ENCODE measurements around the gene SYNM.

Gene SYNM

DNA sequence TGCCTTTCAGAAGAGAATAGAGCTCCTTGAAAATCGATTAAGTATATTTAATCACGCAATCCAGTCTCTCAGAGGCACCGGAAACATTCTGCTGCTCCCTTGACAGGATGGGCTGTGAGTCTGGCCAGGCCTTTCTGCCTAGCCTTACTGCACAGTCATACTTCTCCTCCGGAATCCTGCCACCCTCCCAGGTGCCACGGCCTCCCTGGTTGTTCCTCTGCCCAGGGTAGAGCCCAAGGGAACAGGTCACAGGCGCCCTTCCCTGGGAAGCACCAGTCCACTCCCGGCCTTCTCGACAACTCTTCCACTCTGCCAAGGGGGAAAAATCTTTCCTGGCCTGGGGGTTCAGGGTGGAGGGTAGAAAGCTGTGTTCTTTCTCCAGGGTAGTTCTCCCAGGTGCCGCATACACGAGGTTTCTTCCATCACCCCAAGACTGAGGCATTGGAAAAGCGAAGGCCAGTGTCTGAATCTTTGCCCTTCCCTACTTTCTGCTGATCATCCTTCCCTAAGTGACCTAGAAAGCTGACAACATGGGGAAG is 17.4 kb upstream of the SYNM start:
- no peak for DNase-seq

DNA sequence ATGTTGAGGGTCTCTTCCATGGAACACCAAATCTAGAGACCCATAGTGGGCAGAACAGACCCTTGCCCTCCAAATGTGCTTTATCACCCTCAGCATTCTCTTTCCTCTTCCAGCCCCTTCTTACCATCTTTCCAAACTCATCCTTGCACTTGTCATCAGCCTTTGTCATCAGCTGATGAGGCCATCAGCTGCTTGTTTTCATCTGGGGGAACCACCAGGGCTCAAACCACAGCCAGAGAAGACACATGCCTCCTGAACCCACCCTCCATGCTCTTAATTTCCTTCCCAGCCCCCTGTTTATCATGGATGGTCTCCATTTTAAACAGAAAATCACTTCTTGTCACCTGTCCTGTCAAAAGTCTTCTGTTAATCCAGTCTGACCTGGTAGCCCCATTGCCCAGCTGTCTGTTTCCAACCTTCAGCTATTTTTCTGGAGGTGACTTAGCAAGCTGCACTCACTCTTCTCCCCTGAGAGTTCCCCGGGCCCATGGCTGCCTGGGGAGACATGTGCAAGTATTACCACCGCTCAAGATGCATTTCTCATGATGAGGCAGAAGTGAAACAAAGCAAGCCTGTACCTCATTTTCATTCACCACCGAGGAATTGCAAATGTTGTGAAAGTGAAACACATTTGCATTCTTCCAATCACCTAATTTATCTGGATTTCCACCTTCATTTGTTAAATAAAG is 14.7 kb upstream of the SYNM start:
- DNase-seq = peak; percentile 71

DNA sequence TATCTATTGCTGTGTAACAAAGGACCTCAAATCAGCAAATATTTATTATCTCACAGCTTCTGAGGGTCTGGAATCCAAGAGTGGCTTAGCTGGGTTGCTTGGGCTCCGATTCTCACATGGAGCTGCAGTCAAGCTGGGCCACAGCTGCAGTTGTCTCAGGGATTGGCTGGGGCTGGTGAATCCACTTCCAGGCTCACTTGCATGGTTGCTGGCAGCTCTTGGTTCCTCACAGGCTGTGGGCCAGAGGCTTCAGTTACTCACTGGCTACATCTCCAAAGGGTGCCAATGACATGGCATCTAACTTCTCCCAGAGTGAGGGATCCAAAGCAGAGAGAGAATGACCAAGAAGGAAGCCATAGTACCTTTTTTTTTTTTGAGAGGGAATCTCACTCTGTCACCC is 13.9 kb upstream of the SYNM start:
- no peak for DNase-seq

DNA sequence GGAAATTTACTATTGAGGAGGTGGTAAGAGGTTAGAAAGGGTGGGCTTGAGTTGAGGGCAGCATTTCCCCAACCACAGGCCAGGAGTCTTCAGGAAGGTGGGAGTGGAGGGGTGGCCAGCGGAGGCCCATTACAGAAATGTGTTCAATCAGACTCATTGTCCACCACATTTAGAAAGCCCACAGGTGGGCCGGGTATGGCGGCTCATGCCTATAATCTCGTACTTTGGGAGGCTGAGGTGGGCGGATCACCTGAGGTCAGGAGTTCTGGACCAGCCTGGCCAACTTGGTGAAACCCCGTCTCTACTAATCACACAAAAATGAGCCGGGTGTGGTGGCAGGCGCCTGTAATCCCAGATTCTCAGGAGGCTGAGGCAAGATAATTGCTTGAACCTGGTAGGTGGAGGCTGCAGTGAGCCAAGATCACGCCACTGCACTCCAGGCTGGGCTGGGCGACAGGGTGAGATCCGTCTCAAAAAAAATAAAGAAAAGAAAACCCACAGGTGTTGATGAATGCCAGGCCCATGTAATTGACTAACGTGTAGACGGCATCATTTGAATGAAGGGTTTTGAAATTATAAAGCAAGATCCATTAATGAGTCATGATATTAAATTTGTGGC is 12.2 kb upstream of the SYNM start:
- DNase-seq = no peak

DNA sequence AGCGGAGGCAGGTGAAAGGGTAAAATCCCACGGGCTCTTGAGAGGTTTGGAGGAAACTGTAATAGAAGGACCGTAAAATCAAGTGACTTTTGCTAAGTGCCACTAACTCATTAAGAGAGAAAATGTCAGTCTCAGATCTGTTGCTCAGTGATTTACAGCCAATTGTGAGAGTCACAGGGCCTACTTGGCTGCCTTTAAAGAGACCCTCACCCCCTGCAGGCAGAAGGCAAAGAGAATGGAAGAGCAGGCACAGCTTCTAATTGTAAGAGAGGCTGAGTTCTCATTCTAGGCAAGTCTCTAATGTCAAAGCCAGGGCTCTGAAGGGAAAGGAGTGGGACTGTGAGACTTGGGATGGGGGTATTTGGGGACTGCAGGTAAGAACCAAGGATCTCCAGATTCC is 9.3 kb upstream of the SYNM start:
- DNase-seq = no peak

DNA sequence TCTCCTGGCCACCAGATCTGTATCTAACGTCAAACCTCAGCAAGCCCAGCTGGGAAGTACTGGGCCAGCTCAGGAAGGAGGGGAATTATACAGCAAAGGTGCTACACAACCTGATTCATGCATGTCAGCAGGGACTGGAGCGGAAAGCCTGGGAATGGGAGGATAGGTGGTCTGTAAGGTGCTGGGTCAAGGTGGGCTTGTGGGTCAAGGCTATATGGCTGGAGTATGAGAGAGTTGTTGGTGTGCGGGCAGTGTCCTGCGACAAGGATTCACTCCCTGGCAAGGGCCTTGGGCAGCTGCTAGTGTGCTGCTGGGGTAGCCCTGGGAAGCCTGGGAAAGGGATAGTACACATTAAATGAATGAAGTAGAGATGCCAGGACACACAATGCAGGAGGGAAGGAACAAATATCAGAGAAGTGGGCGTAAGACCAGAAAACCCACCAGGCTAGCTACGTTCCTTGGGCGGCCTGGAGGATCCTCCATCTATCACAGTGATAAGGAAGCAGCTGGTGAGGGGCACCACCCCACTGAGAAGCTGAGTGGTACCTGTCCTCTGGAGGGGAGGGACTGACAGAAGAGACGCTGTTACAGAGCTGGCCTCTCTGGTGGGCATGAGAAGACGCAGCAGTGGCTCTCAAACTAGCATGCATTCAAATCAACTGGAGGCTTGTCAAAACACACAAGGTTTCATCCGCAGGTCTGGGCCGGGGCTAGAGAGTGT is 8.5 kb upstream of the SYNM start:
- DNase-seq = no peak

DNA sequence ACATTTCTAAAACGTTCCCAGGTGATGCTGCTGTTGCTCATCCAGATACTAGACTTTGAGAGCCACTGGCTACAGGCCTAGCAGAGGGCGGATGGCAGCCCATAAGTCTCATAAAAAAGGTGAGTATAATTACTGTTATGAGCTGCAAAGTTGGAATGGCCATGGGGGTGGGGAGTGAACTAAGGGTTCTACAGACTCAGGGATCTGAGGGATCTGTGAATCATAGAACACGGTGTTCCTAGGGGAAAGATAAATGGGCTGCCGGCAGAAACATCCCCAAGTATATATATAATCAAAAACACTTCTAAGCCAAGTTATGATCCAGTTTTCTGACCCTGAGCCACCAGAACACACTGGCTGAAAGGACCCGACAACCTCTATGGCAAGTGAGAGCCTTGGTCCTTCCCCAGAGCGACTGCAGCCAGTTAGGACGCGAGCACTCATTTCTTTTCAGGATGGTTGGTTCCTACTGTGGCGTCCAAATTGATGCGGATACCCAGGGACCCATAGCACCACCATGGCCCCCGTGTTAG is 7.9 kb upstream of the SYNM start:
- no peak for DNase-seq

DNA sequence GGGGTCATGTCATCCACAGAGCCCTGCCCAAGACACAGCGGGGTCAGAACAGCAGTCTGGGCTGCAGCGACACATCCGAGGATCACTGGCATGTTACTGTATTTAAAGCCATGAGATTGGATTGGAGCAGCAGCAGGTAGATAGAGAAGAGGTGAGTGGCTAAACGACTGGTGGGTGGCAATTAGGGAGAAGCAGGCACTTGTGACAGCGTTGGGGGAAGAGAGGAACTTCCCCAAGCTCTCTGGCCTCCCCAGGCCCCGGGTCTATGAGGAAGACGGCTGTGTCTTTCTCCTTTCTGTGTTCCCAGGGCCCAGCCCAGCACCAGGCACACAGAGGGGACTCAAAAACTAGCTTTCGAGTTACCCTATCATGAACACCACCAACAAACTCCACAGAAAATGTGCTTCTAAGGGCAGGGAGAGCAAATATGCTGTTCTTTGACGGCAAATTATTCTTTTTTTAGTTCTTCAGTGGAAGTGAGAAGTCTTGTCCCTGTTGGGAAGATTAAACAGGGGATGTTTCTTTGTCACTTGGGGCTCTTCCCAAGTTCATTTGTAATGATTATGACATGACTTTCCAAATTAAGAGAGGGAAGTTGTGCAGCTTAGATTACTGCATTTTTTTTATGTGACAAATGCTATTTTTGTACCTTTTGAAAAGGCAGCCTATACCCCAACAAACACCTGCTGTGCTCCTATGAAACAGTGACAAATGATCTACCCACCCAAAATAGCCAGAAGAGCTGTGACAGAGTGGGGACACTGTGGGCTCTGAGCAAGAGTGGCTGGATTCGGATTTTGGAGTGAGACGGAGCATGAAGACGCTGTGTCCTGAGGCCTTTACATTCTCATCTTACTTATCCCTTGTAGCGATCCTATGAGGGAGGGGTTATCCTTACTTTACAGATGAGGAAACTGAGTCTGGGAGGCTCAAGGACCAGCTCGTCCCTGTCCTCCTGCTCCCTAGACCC is 7.2 kb upstream of the SYNM start:
- DNase-seq = no peak

DNA sequence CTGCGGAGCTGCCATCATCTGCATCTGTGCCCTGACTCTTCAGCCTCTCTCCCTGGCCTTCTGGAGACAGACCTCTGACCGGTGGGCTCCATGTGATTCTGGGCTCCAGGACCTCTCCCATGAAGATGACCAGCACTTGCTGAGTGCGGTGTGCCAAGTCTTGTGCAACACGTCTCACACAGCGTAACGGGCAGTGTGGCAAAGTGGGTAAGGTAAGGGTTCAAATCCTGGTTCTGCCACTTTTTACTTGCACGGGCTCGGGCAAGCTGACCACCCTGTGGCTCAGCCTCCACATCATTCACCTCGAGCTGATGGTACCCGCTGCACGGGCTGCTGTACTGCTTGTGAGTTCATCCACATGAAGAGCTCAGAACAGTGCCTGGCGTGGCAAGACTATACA is 6.5 kb upstream of the SYNM start:
- DNase-seq = no peak

DNA sequence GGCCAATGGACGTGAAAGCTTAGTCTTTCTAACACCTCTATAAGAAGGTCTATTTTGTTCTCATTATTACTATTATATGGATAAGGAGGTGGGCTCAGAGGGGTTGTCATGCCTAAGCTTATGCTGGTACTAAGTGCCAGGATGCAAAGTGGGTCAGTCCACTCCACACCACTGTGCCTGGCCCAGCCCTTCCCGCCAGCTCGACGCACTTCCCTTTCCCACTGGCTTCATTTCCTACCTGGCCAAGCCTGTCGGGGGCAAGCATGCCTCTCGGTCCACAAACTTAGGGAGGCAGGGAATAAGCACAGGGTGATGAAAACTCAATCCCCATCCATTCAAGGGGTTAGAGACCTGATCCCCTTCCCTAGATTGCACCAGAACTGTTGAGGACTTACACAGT is 5.9 kb upstream of the SYNM start:
- no peak for DNase-seq

DNA sequence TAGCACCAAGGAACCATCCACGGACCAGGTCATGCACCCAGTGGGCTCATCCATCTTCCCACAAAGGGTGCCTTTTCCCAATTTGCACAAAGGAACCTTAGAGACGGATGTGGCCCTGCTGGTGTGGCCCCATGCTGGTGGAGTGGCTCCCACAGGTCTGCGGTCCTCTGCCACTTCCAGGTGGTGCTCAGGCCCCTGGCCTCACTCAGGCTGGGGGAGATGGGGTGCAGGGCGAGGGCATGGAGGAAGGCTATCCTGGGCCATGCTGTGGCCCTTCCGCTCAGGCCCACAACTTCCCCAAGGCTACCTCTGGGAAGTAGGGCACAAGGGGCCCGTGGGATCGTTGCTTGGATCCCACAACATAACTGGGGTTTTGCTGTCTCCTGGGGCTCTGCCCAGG is 5.2 kb upstream of the SYNM start:
- no peak for DNase-seq

DNA sequence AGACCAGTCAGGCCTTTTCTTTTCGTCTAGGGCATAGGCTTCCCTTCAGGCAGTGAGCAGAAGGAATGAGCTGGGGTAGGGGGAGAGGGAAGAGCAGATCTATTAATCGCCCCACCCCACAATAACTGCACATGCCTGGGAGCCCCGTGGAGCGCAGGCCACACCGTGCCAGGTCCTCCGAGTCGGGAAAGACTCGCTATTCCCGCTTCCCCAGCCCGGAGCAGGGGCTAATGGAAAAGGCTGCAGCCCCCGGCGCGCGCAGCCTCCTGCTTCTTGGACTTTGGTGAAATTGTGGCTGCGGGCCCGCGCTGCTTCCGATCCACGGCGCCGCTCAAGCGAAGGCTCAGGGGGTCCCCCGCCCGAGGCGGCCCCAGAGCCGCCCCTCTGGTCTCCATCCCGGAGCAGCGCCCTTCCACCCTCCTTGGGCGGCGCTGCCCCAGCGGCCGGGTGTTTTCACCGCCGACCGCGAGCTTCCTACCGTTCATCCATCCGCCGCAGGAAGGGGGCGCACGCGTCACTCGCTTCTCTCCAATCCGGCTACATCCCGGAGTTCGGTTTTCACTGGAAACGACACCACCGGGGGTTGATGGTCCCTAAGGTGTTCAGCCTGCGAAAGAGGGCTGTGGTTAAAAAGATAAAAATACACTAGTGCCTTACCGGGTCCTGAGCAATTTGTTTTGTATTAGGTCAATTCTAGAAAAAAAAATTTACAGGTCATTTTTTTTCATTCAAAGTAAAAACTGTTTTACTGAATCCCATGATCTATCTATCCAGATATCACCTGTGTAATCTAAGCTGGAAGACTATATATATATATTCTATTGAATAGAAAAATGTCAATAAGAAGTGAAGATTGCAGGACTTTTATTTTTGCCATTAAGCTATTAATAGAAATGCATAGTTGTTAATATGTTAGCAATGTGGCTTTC is 4.4 kb upstream of the SYNM start:
- peak; percentile 26 for DNase-seq

DNA sequence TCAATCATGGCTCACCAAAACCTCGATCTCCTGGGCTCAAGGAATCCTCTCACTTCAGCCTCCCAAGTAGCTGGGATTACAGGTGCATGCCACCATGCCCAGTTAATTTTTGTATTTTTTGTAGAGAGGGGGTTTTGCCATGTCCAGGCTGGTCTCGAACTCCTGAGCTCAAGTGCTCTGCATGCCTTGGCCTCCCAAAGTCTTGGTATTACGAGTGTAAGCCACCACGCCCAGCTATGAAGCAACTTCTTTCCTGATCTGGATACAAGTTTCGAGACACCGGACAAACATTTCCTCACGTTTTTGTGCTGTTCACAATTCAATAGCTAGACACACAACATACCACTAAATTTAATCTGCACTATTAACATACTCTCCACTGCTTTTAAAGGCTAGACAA is 3.4 kb upstream of the SYNM start:
- no peak for DNase-seq

DNA sequence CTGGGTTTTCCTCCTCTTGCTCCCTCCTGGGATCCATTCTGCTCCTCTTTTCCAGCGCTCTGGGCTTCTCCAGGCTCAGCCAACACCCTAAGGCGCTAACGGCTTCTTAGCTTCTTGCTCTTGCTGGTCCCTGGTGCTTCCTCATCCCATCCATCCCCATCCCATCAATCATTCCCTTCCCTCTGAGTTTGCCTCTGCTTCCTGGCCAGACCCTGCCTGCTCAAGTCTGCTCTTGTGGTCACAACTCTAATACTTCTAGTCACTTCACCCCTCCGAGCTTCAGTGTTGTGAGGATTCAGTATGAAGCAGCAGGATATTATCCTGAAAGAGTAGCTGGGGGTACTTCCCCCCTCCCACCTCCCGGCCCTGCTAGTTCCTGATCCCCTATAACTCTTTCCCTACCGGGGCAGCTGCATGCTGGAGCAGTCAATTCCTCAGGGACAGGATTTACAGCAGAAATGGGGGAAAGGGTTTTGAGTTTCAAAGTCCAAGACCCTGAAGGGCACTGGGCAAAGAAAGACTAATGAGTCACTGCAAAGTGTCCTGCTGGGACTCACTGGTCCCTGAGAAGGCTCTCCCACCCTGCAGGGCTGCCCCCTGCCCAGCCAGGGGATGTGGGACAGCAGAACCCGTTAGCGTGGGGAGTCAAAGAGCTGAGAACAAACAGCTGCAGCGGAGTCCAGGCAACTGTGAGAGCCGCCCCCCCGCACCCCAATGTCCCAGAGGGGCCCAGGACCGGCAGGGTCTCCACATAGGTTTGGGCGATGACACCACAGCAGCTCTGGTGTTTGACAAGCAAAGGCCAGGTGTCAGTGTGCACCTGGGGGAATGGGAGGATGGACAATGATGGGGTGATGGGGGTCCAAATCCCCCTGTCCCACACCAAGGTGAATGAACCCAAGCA is 2.3 kb upstream of the SYNM start:
- DNase-seq = no peak

DNA sequence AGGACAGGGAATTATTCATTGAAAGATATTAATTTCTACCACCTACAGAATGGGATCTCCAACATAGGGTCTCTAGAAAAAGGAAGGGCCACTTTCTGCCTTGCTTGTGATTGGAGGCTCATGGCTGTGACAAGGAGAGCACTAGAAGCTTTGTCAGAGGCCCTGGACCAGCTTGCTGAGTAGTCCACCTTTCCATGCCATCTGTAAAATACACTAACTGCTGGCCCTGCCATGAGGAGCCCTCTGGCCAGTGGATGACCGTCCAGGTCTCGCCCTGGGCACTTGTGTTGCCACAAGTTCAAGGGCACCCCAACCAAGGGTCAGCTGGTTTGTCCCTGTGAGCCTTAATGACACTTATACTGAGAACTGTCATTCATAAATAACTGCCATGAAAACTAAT is 1.6 kb upstream of the SYNM start:
- DNase-seq = no peak

DNA sequence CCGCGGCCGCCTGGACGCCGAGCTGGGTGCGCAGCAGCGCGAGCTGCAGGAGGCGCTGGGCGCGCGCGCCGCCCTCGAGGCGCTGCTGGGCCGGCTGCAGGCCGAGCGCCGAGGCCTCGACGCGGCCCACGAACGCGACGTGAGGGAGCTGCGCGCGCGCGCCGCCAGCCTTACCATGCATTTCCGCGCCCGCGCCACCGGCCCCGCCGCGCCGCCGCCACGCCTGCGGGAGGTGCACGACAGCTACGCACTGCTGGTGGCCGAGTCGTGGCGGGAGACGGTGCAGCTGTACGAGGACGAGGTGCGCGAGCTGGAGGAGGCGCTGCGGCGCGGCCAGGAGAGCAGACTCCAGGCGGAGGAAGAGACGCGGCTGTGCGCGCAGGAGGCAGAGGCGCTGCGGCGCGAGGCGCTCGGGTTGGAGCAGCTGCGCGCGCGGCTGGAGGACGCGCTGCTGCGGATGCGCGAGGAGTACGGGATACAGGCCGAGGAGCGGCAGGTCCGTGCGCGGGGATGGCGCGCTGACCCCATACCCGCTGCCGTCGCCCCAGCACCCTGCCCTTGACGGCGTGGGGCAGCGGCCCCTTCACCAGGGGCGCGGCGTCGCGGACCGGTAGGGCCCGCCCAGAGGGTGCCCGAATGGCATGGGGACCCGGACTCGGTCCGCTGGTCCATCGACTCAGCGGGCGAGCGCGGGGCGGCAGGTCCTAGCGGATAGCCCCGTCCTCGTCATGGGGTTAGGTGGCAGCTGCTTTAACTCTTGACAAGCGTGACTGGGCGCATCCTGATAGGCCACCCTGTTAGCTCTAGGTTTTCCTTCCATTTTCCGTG is 848 bp downstream of the SYNM start:
- no peak for DNase-seq

DNA sequence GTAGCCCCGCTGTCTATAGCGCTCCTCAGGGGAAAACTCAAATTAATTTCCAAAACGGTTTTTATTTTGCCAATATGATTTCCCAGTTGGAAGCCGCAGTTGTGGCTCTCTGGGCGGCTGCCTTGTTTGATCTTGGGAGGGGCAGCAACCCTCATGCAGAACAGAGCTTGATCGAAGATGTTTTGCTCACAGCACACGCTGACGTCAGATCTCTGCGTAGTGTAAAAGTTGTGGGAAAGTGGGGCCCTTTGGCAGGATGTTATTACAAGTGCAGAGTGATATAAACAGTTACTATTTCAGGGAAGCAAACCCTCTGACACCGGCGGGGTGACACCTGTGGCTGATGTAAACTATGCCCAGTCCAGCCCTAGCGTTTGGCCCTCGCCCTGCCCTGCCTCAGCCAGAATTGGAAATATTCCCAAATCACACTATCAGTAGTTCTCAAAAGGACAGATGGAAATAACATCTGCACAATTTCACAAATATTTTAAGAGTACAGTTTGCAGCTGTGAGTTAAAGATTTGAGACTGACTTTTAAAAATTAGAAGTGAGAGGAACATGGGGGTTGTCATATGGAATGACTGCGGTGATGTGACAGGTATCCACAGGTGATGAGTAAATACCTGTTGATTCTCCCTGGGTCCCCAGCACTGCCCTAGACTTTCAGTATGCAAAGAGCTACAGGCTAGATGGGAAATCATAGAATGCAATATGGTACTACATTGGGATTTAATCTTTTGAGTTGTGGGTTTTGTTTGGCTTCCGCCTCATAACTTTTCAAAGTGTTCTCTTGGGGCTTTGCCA is 1.7 kb downstream of the SYNM start:
- no peak for DNase-seq

DNA sequence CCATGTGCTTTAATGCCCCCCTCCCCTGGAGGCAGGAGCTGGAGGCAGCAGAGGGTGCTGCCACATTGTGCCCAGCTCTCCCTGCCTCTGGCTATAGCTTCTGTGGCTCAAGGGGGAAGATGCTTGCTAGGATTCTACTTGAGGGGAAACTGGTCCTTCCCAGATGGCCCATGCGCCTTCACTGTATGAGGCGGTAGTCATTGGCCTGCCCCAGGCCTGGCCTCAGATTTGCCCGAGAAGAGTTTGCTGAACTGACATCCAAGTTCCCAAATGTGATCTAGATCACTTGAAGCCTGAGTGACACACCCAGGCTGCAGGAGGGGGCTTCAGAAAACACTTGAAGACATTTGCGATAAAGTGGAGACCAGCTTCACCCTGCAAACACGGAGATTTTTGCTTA is 4.1 kb downstream of the SYNM start:
- DNase-seq = no peak
